H1 (cell line): ENCODE results near the gene XPO5. TPM values are rescaled to one million over a fixed set of nuclear protein-coding genes. Genes with fewer than 3 reads are reported as not detected.
A peak's percentile ranks its signal among the peaks of the same experiment; 100 is the strongest.

Experiments used
- CTCF ChIA-PET: fragments of 300-600 bp; sonication (Branson Sonifier 250); formaldehyde crosslinking; loops from one replicate; lab custom pipeline; 2021; ENCODE audit not compliant: partially characterized antibody; lab: Charles Lee
- POLR2A ChIA-PET: fragments of 300-600 bp; sonication (Branson Sonifier 250); formaldehyde crosslinking; loops from one replicate; lab custom pipeline; 2021; ENCODE audit warnings: inconsistent platforms; ENCODE audit not compliant: partially characterized antibody; lab: Charles Lee
- DNase-seq, 2 experiments: peaks; one replicate each; pipeline versions ENCODE4 v3.0.0 to v3.0.0-alpha.2; 2010 to 2022; ENCODE audit warnings: low spot score in 2 of 2, low read depth in 1 of 2, mixed read lengths in 1 of 2
- FAIRE-seq: peaks from 2 replicates; lab custom pipeline; 2011; peaks lifted over from hg19 to GRCh38; lab: Jason Lieb, UNC
- H2AFZ ChIP-seq: 2 replicates; pipeline ENCODE4 v1.8.1; 2012; ENCODE audit warnings: low read length, inconsistent platforms
- H2AK5ac ChIP-seq: 2 replicates; pipeline ENCODE4 v1.6.1; 2013; ENCODE audit warnings: low read depth, low read length
- H2BK120ac ChIP-seq: replicated peaks from 2 replicates; pipeline ENCODE3; 2013; ENCODE audit warnings: low read depth, low read length, inconsistent platforms
- H2BK12ac ChIP-seq: 2 replicates; pipeline ENCODE4 v1.6.1; 2013; ENCODE audit warnings: low read depth, low read length
- H2BK15ac ChIP-seq: 2 replicates; pipeline ENCODE4 v1.6.1; 2013; ENCODE audit warnings: low read length
- H2BK20ac ChIP-seq: 2 replicates; pipeline ENCODE4 v1.6.1; 2013; ENCODE audit warnings: low read length
- H2BK5ac ChIP-seq: 2 replicates; pipeline ENCODE4 v1.6.1; 2013; ENCODE audit warnings: low read depth, low read length
- H3K14ac ChIP-seq: 2 replicates; pipeline ENCODE4 v1.6.1; 2013; ENCODE audit warnings: inconsistent platforms; ENCODE audit not compliant: insufficient read length
- H3K18ac ChIP-seq: 2 replicates; pipeline ENCODE4 v1.6.1; 2013; ENCODE audit warnings: low read length; ENCODE audit errors: extremely low read depth
- H3K23ac ChIP-seq: 2 replicates; pipeline ENCODE4 v1.6.1; 2013; ENCODE audit warnings: inconsistent platforms; ENCODE audit not compliant: insufficient read length
- H3K23me2 ChIP-seq: 2 replicates; pipeline ENCODE4 v1.6.1; 2013; ENCODE audit warnings: low read depth, low read length
- H3K27ac ChIP-seq: 2 replicates; pipeline ENCODE4 v1.6.1; 2011; ENCODE audit warnings: low read depth, low read length, inconsistent platforms
- H3K27me3 ChIP-seq, 4 experiments: replicated peaks in 1 of 4; 1 replicate in 1 of 4; 2 replicates in 3 of 4; pipeline versions ENCODE4 v1.6.1 to v1.8.1; 2011 to 2013; ENCODE audit warnings: low read length in 3 of 4, mild to moderate bottlenecking in 3 of 4, inconsistent platforms in 2 of 4, mixed read lengths in 2 of 4, moderate library complexity in 1 of 4; ENCODE audit not compliant: control insufficient read depth in 3 of 4, insufficient read depth in 3 of 4; ENCODE audit errors: extremely low read depth in 1 of 4
- H3K36me3 ChIP-seq, 4 experiments: 2 replicates each; pipeline versions ENCODE4 v1.6.1 to v1.8.1; 2011 to 2013; ENCODE audit warnings: mild to moderate bottlenecking in 4 of 4, low read length in 3 of 4, moderate library complexity in 2 of 4, control low read depth in 1 of 4, inconsistent platforms in 1 of 4; ENCODE audit not compliant: insufficient read depth in 4 of 4, control insufficient read depth in 2 of 4
- H3K4ac ChIP-seq: replicated peaks from 2 replicates; pipeline ENCODE3; 2013; ENCODE audit warnings: low read length, low read depth, mixed read lengths, inconsistent platforms; ENCODE audit not compliant: insufficient read length
- H3K4me1 ChIP-seq, 4 experiments: replicated peaks in 1 of 4; 1 replicate in 1 of 4; 2 replicates in 3 of 4; pipeline versions ENCODE4 v1.6.1 to v1.8.1; 2011 to 2013; ENCODE audit warnings: low read length in 3 of 4, inconsistent platforms in 2 of 4, mixed read lengths in 1 of 4; ENCODE audit not compliant: insufficient read depth in 4 of 4, control insufficient read depth in 3 of 4
- H3K4me2 ChIP-seq, 2 experiments: 2 replicates each; pipeline versions ENCODE4 v1.6.1 to v1.8.1; 2011 to 2013; ENCODE audit warnings: low read depth in 2 of 2, low read length in 2 of 2, control low read depth in 1 of 2, inconsistent platforms in 1 of 2, mild to moderate bottlenecking in 1 of 2; ENCODE audit not compliant: insufficient read depth in 1 of 2
- H3K4me3 ChIP-seq, 4 experiments: fragments of 200-600, 300-600 bp in 1 of 4; sonication (generic), shearing (Covaris generic), sonication (Bioruptor Twin) in 1 of 4; 2 replicates each; pipeline versions ENCODE4 v1.5.1 to v1.8.1; 2011 to 2016; ENCODE audit warnings: low read length in 4 of 4, low read depth in 3 of 4, control low read depth in 2 of 4, inconsistent platforms in 2 of 4, mild to moderate bottlenecking in 2 of 4, mixed read lengths in 1 of 4, moderate library complexity in 1 of 4; ENCODE audit not compliant: insufficient read depth in 2 of 4; ENCODE audit errors: extremely low read depth in 1 of 4
- H3K56ac ChIP-seq: replicated peaks from 2 replicates; pipeline ENCODE3; 2013; ENCODE audit warnings: low read depth, mild to moderate bottlenecking, mixed read lengths, low read length, inconsistent platforms; ENCODE audit not compliant: insufficient read length
- H3K79me1 ChIP-seq: 2 replicates; pipeline ENCODE4 v1.6.1; 2013; ENCODE audit warnings: low read depth, low read length, control low read depth
- H3K79me2 ChIP-seq, 2 experiments: 2 replicates each; pipeline versions ENCODE4 v1.6.1 to v1.8.1; 2012 to 2013; ENCODE audit warnings: low read length in 2 of 2, mild to moderate bottlenecking in 2 of 2, inconsistent platforms in 1 of 2; ENCODE audit not compliant: insufficient read depth in 2 of 2, control insufficient read depth in 1 of 2
- H3K9ac ChIP-seq, 4 experiments: replicated peaks in 1 of 4; 1 replicate in 1 of 4; 2 replicates in 3 of 4; pipeline versions ENCODE4 v1.6.1 to v1.8.1; 2011 to 2013; ENCODE audit warnings: low read depth in 3 of 4, low read length in 3 of 4, control low read depth in 2 of 4, mild to moderate bottlenecking in 2 of 4, moderate library complexity in 2 of 4, inconsistent platforms in 1 of 4; ENCODE audit errors: extremely low read depth in 1 of 4
- H3K9me3 ChIP-seq, 2 experiments: 2 replicates each; pipeline versions ENCODE4 v1.6.1 to v1.8.1; 2012 to 2013; ENCODE audit warnings: mild to moderate bottlenecking in 2 of 2, moderate library complexity in 2 of 2, control low read depth in 1 of 2, inconsistent platforms in 1 of 2, low read depth in 1 of 2, low read length in 1 of 2, mixed read lengths in 1 of 2; ENCODE audit not compliant: insufficient read depth in 2 of 2
- H4K20me1 ChIP-seq, 2 experiments: replicated peaks in 1 of 2; 2 replicates each; pipeline versions ENCODE3 to v1.8.1; 2011 to 2013; ENCODE audit warnings: inconsistent platforms in 2 of 2, low read length in 2 of 2, mild to moderate bottlenecking in 1 of 2; ENCODE audit not compliant: insufficient read depth in 2 of 2, control insufficient read depth in 1 of 2
- H4K5ac ChIP-seq: 2 replicates; pipeline ENCODE4 v1.6.1; 2013; ENCODE audit warnings: low read length, low read depth, mixed read lengths, inconsistent platforms; ENCODE audit not compliant: insufficient read length
- H4K8ac ChIP-seq: 2 replicates; pipeline ENCODE4 v1.8.0; 2013; ENCODE audit warnings: mild to moderate bottlenecking, moderate library complexity, low read length, inconsistent platforms; ENCODE audit not compliant: insufficient read depth; ENCODE audit errors: extremely low read depth
- H4K91ac ChIP-seq: replicated peaks from 2 replicates; pipeline ENCODE3; 2013; ENCODE audit warnings: low read length, mixed read lengths, inconsistent platforms; ENCODE audit not compliant: insufficient read length
- CREB1 ChIP-seq: IDR thresholded peaks from 2 replicates; pipeline ENCODE4 v1.6.1; 2012; ENCODE audit warnings: inconsistent platforms
- GABPA ChIP-seq: IDR thresholded peaks from 2 replicates; pipeline ENCODE4 v1.6.1; 2011; ENCODE audit warnings: mild to moderate bottlenecking, low read length, moderate library complexity, borderline replicate concordance; ENCODE audit not compliant: insufficient read depth
- KDM5A ChIP-seq: fragments of 200-600 bp; IDR thresholded peaks from 2 replicates; pipeline ENCODE4 v1.7.1; 2012; ENCODE audit warnings: mild to moderate bottlenecking, low read length, inconsistent platforms, mixed read lengths
- MAFK ChIP-seq: IDR thresholded peaks from 2 replicates; pipeline ENCODE4 v1.6.1; 2012; ENCODE audit warnings: low read depth, mild to moderate bottlenecking, improper control_type of control experiment, low read length
- RAD21 ChIP-seq, 2 experiments: IDR thresholded peaks in 1 of 2; conservative IDR thresholded peaks in 1 of 2; 2 replicates each; pipeline ENCODE4 v1.6.1; 2011; ENCODE audit warnings: low read depth in 2 of 2, low read length in 2 of 2, improper control_type of control experiment in 1 of 2, inconsistent platforms in 1 of 2, mild to moderate bottlenecking in 1 of 2, moderate library complexity in 1 of 2
- RBBP5 ChIP-seq: IDR thresholded peaks from 2 replicates; pipeline ENCODE4 v1.7.1; 2012; ENCODE audit warnings: low read depth, mild to moderate bottlenecking, inconsistent platforms, low read length, moderate library complexity, borderline replicate concordance
- RFX5 ChIP-seq: IDR thresholded peaks from 2 replicates; pipeline ENCODE4 v1.6.1; 2011; ENCODE audit warnings: low read depth, low read length, improper control_type of control experiment, borderline replicate concordance
- RXRA ChIP-seq: IDR thresholded peaks from 2 replicates; pipeline ENCODE4 v1.6.1; 2011; ENCODE audit warnings: low read depth, mild to moderate bottlenecking, low read length, moderate library complexity; ENCODE audit not compliant: insufficient read depth
- SP1 ChIP-seq: IDR thresholded peaks from 2 replicates; pipeline ENCODE4 v1.6.1; 2011; ENCODE audit warnings: low read depth, low read length
- ZNF274 ChIP-seq: IDR thresholded peaks from 2 replicates; pipeline ENCODE4 v1.7.0; 2012; ENCODE audit warnings: low read length, borderline replicate concordance; ENCODE audit errors: extremely low read depth
- WGBS, 2 experiments: shearing (Covaris generic) in 1 of 2; methylation state at CpG; one replicate each; pipeline versions ENCODE4 v1.1.6 to v1.1.7; 2013 to 2015; ENCODE audit warnings: low lambda C conversion rate in 2 of 2, mixed read lengths in 2 of 2, inconsistent platforms in 1 of 2, low coverage in 1 of 2, missing lambda C conversion rate in 1 of 2; ENCODE audit not compliant: insufficient replicate concordance in 2 of 2, insufficient coverage in 1 of 2, insufficient read length in 1 of 2; ENCODE audit errors: extremely low coverage in 1 of 2, missing lambda C conversion rate in 1 of 2; 5-methylcytosine and 5-hydroxymethylcytosine counted together
- polyA plus RNA-seq, 7 experiments: library from polyadenylated mRNA; depleted of rRNA in 3 of 7; stranded (reverse) in 5 of 7; unstranded in 2 of 7; fragments of >200 nt in 5 of 7; fragments of 200-250 nt in 2 of 7; gene quantifications; 1 replicate in 5 of 7; 2 replicates in 1 of 7; 4 replicates in 1 of 7; pipeline versions ENCODE4 v1.2.1 to v1.2.3, GENCODE V29; 2011 to 2013; ENCODE audit warnings: missing spikeins in 2 of 7, mixed read lengths in 2 of 7
- total RNA-seq: library from RNA; stranded (reverse); fragmentation: NEBNext Ultra II Directional; extraction: Animal tissue kit (Norgen Biotek cat#: 25700); gene quantifications from 2 replicates; pipeline ENCODE4 v1.2.1, GENCODE V29; 2021
- TF ChIP-seq, protein P1 (sequence below), 3 experiments: IDR thresholded peaks; 1 replicate in 2 of 3; 2 replicates in 1 of 3; pipeline versions ENCODE4 v1.5.1 to v1.6.1; 2011; ENCODE audit warnings: low read length in 3 of 3, mild to moderate bottlenecking in 3 of 3, inconsistent platforms in 2 of 3, low read depth in 1 of 3, moderate library complexity in 1 of 3; ENCODE audit not compliant: insufficient read depth in 1 of 3; ENCODE audit errors: control extremely low read depth in 1 of 3

Gene XPO5
- total and polyA plus RNA-seq, 2 of the 8 experiments (the other 6 are each of a cell fraction or from before 2014, with no cell fraction given), result 80.6 to 95.7 TPM

DNA sequence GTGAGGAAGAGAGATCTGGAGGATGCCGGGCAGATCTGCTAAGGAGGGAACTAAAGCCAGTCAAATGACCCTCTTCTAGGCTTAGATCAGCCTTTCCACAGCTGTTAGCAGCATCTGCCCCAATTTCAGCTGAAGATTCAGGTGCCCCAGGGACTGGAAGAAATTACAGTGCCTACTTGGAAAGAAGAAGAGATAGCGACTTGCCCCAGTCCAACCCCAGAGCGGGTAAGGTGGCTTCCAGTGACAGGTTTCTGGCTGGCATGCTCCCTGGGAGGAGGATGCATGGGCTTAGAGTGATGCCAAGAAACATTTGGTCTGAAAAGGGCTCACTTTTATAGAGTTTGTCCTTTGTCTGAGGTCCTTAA, 97.8 kb downstream of the XPO5 start:
- no peak for FAIRE-seq
- CTCF ChIA-PET, result interaction anchor here (2.3 to 32.9 kb wide), 2 partner anchors 21 to 23 kb away, joined by 6 to 536 read pairs; partner anchors contain the start of gene LRRC73
- peak overlapping the region; percentile 50 for H3K27ac ChIP-seq
- TF ChIP-seq SP1 (no peak), RXRA (no peak), RAD21 (IDR thresholded peaks at IDR 0.05 in 1 of 2, conservative IDR thresholded peaks at IDR 0.05 in 1 of 2; ENCODE audit: low read depth in 2 of 2, low read length in 2 of 2) (no peak), MAFK (no peak), ZNF274 (no peak), RBBP5 (no peak), GABPA (no peak), RFX5 (no peak), KDM5A (no peak), CREB1 (no peak)
- TF ChIP-seq, protein P1, sequence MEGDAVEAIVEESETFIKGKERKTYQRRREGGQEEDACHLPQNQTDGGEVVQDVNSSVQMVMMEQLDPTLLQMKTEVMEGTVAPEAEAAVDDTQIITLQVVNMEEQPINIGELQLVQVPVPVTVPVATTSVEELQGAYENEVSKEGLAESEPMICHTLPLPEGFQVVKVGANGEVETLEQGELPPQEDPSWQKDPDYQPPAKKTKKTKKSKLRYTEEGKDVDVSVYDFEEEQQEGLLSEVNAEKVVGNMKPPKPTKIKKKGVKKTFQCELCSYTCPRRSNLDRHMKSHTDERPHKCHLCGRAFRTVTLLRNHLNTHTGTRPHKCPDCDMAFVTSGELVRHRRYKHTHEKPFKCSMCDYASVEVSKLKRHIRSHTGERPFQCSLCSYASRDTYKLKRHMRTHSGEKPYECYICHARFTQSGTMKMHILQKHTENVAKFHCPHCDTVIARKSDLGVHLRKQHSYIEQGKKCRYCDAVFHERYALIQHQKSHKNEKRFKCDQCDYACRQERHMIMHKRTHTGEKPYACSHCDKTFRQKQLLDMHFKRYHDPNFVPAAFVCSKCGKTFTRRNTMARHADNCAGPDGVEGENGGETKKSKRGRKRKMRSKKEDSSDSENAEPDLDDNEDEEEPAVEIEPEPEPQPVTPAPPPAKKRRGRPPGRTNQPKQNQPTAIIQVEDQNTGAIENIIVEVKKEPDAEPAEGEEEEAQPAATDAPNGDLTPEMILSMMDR (IDR thresholded peaks at IDR 0.05; ENCODE audit: control extremely low read depth in 1 of 3, insufficient read depth in 1 of 3, low read depth in 1 of 3, low read length in 3 of 3), result no peak

More for the DNA sequence above, 97.8 kb downstream of the XPO5 start:
- Histone ChIP-seq H4K8ac (no peak overlapping the region), H4K91ac (no peak overlapping the region), H3K4me1 (peaks cover 5 to 18% (median 13%) of the 10 kb centered on the region in 4 experiments; a peak in 6 of 7 replicates), H2BK20ac (no peak overlapping the region), H2BK5ac (peak overlapping the region; percentile 22; the same call in 1 of the 2 replicates), H3K4me3 (peak overlapping the region; percentile 43 to 79 (median 57)), H2AK5ac (no peak overlapping the region; the same call in 1 of the 2 replicates), H3K79me2 (peaks cover 14 to 50% of the 10 kb centered on the region in 2 experiments), H2BK12ac (no peak overlapping the region), H2BK120ac (no peak overlapping the region), H3K4ac (no peak overlapping the region), H3K23me2 (peaks cover 4% of the 10 kb centered on the region; the same call in 1 of the 2 replicates), H2BK15ac (no peak overlapping the region), H3K9me3 (no peaks in the 10 kb centered on the region), H3K36me3 (no peaks in the 10 kb centered on the region), H3K23ac (no peak overlapping the region), H2AFZ (no peak overlapping the region), H3K79me1 (peaks cover 13% of the 10 kb centered on the region), H3K18ac (no peak overlapping the region), H3K4me2 (peak overlapping the region; percentile 73 to 89), H4K20me1 (peaks cover 1 to 2% of the 10 kb centered on the region in 2 experiments), H3K56ac (no peak overlapping the region), H3K9ac (peak overlapping the region; percentile 62 to 79 (median 68)), H3K14ac (no peak overlapping the region), H4K5ac (no peak overlapping the region), H3K27me3 (no peaks in the 10 kb centered on the region)
- POLR2A ChIA-PET, result interaction anchor here (0.6 to 1.9 kb wide), 16 partner anchors 8 to 88 kb away, joined by 3 to 8 read pairs (median 4); partner anchors contain the start of genes DLK2, POLR1C and YIPF3
- no peak for DNase-seq
- 70% methylated on average over 3 of the region's 3 CpGs; no CpG with 5 or more reads in 1 of the 2 experiments for WGBS, 2 experiments
